Measurements from ENCODE around the gene BHLHE23. TPM values are rescaled to one million over a fixed set of nuclear protein-coding genes. Genes with fewer than 3 reads are reported as not detected.
"Not testable (repeated sequence)": the region's sequence is repeated elsewhere in the genome, so short reads cannot be mapped to it uniquely, and the experiment has no call there.

Gene BHLHE23
- total RNA-seq, 1 donor from 2014 or later: not detected

- no peak overlapping the region for H3K4me3 Mint-ChIP-seq
- peaks cover 7% of the 10 kb centered on the region for H3K27me3 Mint-ChIP-seq (ENCODE audit: insufficient read depth)
- peaks cover 7% of the 10 kb centered on the region for H3K4me1 Mint-ChIP-seq (ENCODE audit: low read depth)
- no peak overlapping the region for H3K27ac Mint-ChIP-seq
- DNase-seq (ENCODE audit: low spot score): no peak
- intact Hi-C loops (cut with micrococcal nuclease): no loop called here
- no peaks in the 10 kb centered on the region for H3K36me3 Mint-ChIP-seq (ENCODE audit: low read depth)
- H3K9me3 Mint-ChIP-seq: no peaks in the 10 kb centered on the region
Observed at GRCh38 chr20:63035603-63036185, 28.9 kb upstream of the BHLHE23 start.

- H3K4me1 Mint-ChIP-seq (ENCODE audit: low read depth); H3K9me3 Mint-ChIP-seq; DNase-seq (ENCODE audit: low spot score); H3K36me3 Mint-ChIP-seq (ENCODE audit: low read depth); intact Hi-C loops (cut with micrococcal nuclease); H3K27ac Mint-ChIP-seq; H3K27me3 Mint-ChIP-seq (ENCODE audit: insufficient read depth); H3K4me3 Mint-ChIP-seq: not testable (repeated sequence)
Observed at GRCh38 chr20:63034710-63035602, 28.2 kb upstream of the BHLHE23 start.

GRCh38 chr20:63033794-63034709 is 27.3 kb upstream of the BHLHE23 start:
- intact Hi-C loops (cut with micrococcal nuclease): no loop called here

GRCh38 chr20:63032861-63033793 is 26.4 kb upstream of the BHLHE23 start:
- Mint-ChIP-seq H3K4me1 (ENCODE audit: low read depth) (peaks cover 7% of the 10 kb centered on the region), H3K27me3 (ENCODE audit: insufficient read depth) (peaks cover 7% of the 10 kb centered on the region), H3K4me3 (peak overlapping the region; percentile 55), H3K36me3 (ENCODE audit: low read depth) (no peaks in the 10 kb centered on the region), H3K27ac (no peak overlapping the region), H3K9me3 (no peaks in the 10 kb centered on the region)
- intact Hi-C loops (cut with micrococcal nuclease): no loop called here
- no peak for DNase-seq (ENCODE audit: low spot score)

More at GRCh38 chr20:63033794-63034709, 27.3 kb upstream of the BHLHE23 start:
- H3K4me3 Mint-ChIP-seq: no peak overlapping the region
- DNase-seq (ENCODE audit: low spot score): no peak
- H3K4me1 Mint-ChIP-seq (ENCODE audit: low read depth): peaks cover 7% of the 10 kb centered on the region
- peaks cover 7% of the 10 kb centered on the region for H3K27me3 Mint-ChIP-seq (ENCODE audit: insufficient read depth)
- no peak overlapping the region for H3K27ac Mint-ChIP-seq
- H3K36me3 Mint-ChIP-seq (ENCODE audit: low read depth): no peaks in the 10 kb centered on the region
- no peaks in the 10 kb centered on the region for H3K9me3 Mint-ChIP-seq

GRCh38 chr20:63032026-63032800 is 25.4 kb upstream of the BHLHE23 start:
- Mint-ChIP-seq H3K4me1 (ENCODE audit: low read depth) (peaks cover 7% of the 10 kb centered on the region), H3K27me3 (ENCODE audit: insufficient read depth) (peaks cover 12% of the 10 kb centered on the region), H3K4me3 (no peak overlapping the region), H3K27ac (no peak overlapping the region), H3K9me3 (no peaks in the 10 kb centered on the region), H3K36me3 (ENCODE audit: low read depth) (no peaks in the 10 kb centered on the region)
- no peak for DNase-seq (ENCODE audit: low spot score)
- intact Hi-C loops (cut with micrococcal nuclease): no loop called here

DNA sequence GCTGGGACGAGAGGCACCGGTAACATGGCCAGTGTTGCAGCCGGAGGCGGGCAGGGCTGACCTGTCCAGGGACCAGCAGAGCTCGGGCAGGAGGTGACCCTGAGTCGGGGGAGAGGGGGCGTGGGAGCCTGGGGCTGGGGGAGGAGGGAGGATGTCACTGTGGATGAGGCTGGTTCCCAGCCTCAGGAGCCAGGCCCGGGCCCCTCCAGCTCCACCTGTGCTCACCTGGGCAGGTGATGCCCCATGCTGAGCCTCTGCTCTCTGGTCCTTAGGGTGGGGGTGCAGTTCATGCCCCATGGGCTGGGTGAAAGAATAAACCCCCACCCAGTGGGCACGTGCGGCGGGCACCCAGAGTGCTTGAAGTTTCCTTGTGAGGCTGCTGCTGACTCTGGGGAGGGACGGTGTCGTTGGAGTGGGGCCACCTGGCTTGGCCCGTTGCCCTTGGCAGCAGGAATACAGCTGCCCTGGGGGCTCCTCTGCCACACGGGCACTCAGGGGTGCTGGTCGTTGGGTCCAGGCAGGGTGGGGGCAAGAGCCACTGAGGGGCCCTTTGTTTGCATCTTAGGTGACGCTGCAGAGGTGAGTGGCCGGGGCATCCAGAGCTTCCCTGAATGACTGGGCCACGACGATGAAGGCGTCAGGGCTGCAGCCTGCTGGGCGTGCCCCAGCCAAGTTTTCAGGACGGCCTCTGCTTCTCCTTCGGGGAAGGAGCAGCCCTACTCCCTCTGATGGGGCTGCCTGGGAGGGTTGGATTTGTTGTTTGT is 24.7 kb upstream of the BHLHE23 start:
- intact Hi-C loops (cut with micrococcal nuclease): no loop called here
- no peak overlapping the region for H3K4me3 Mint-ChIP-seq
- DNase-seq (ENCODE audit: low spot score): no peak
- peaks cover 9% of the 10 kb centered on the region for H3K27me3 Mint-ChIP-seq (ENCODE audit: insufficient read depth)
- no peaks in the 10 kb centered on the region for H3K36me3 Mint-ChIP-seq (ENCODE audit: low read depth)
- no peak overlapping the region for H3K27ac Mint-ChIP-seq
- peaks cover 7% of the 10 kb centered on the region for H3K4me1 Mint-ChIP-seq (ENCODE audit: low read depth)
- no peaks in the 10 kb centered on the region for H3K9me3 Mint-ChIP-seq

DNA sequence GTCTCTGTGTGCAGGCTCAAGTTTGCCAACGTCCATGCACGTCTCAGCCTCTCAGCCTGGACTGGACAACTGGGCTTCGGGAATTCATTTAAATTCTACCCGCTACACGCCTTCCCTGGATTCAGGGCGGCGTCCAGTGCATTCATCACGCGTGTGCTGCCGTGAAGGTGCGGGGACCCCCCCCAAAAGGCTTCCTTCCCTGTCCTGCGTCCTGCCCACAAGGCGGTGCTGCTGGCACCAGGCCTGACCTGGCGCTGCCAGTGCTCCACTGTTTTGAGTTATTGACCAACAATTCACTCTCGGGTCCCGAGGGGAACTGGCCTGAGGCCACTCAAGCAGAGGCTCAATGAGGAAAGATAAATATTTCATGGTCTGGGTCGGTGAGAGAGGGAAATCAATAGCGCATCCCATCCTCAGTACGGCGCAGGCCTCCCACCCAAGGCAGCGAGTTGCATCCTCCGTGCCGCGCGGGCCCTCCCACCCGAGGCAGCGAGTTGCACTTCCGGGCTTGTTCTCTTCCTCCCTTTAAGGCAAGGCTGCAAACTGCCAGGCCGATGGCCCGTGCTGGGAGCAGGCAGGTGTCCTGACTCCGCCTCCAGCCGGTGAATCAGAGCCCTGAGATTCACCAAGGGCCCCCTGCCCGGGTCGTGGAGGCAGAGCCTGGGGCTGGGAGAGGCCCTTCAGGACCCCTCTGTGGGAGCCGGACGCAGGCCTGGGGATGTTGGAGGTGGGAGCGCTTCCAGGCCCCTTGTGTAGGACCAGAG is 22.8 kb upstream of the BHLHE23 start:
- no peak overlapping the region for H3K4me3 Mint-ChIP-seq
- H3K9me3 Mint-ChIP-seq: no peaks in the 10 kb centered on the region
- peaks cover 7% of the 10 kb centered on the region for H3K4me1 Mint-ChIP-seq (ENCODE audit: low read depth)
- H3K27ac Mint-ChIP-seq: no peak overlapping the region
- H3K27me3 Mint-ChIP-seq (ENCODE audit: insufficient read depth): peaks cover 7% of the 10 kb centered on the region
- intact Hi-C loops (cut with micrococcal nuclease): no loop called here
- no peak for DNase-seq (ENCODE audit: low spot score)
- no peaks in the 10 kb centered on the region for H3K36me3 Mint-ChIP-seq (ENCODE audit: low read depth)

DNA sequence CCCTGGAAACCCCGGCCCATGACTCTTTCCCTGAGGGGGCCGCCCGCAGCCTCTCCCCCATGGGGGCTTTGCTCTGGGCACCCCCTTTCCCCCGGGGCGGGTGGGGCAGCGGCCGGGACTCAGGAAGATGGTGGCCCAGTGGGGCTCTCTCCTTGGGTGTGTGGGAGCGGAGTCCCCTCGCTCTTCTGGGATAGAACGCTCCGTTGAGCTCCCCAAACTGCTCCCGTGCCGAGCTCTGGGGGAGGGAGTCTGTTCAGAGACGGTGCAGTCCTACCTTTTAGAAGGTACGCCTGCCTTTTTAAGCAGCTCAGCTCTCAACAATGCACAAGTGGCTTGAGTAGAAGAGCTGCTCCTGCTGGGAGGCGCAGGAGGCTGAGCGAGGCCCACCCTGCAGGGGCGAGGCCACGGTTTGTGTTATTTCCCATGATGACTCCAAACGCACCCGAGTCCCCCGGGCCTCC is 21.7 kb upstream of the BHLHE23 start:
- intact Hi-C loops (cut with micrococcal nuclease): no loop called here
- Mint-ChIP-seq H3K36me3 (ENCODE audit: low read depth) (no peaks in the 10 kb centered on the region), H3K4me3 (no peak overlapping the region), H3K27ac (no peak overlapping the region), H3K9me3 (no peaks in the 10 kb centered on the region), H3K4me1 (ENCODE audit: low read depth) (peaks cover 7% of the 10 kb centered on the region), H3K27me3 (ENCODE audit: insufficient read depth) (peaks cover 5% of the 10 kb centered on the region)
- DNase-seq (ENCODE audit: low spot score): no peak

DNA sequence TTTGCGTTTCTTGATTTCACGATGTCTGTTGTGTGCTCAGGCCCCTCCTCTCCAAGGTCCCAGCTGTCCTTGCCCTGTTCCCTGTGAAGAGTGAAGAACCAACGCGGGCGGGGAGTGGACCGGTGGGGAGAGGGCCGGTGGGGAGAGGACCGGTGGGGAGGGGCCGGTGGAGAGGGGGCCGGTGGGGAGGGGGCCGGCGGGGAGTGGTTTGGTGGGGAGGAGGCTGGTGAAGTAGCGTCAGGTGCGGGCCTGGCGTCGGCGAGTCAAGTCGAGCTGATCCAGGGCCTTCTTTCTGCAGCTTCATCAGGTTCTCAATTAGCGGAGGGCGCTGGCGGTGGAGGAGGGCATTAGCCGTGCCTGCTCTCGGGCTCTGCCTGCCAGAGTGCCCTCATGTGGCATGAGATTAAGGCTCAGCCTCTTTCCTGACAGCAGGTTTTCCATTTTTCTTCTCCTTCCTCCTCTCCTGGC is 21.2 kb upstream of the BHLHE23 start:
- Mint-ChIP-seq H3K27ac (no peak overlapping the region), H3K9me3 (no peaks in the 10 kb centered on the region), H3K4me1 (ENCODE audit: low read depth) (peaks cover 5% of the 10 kb centered on the region), H3K36me3 (ENCODE audit: low read depth) (no peaks in the 10 kb centered on the region), H3K4me3 (no peak overlapping the region), H3K27me3 (ENCODE audit: insufficient read depth) (peaks cover 5% of the 10 kb centered on the region)
- intact Hi-C loops (cut with micrococcal nuclease): no loop called here
- DNase-seq (ENCODE audit: low spot score): no peak

DNA sequence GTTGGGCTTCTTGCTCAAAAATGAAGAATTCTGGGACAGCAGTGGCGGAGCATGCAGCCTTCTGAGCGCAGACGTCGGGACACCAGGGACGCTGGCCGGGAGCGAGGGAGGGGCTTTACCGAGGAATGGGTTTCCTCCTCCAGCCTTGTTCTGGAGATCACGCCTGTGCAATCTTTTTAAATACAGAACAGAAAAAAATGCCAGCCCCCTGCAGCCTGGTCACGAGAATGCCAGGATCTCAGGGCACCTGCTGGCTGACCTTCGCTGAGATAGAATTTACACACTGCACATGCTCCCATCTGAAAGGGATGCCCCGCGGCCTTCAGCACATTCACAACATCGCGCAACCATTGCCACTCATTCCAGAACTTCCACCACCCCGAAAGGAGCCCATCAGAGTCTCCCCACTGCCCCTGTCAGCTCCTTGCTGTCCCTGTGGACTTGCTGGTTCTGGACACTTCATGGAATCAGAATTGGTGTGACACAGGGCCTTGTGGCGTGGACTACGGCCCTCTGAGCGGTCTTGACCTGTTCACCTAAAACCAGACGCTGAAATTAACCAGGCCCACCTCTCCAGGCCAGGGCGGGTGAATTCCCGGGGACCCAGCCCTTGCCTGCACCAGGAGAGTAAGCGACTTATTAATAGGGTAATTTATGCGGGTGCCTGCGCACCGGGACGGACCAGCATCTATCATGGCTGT is 20.6 kb upstream of the BHLHE23 start:
- intact Hi-C loops (cut with micrococcal nuclease): no loop called here
- peaks cover 5% of the 10 kb centered on the region for H3K27me3 Mint-ChIP-seq (ENCODE audit: insufficient read depth)
- DNase-seq (ENCODE audit: low spot score): no peak
- no peaks in the 10 kb centered on the region for H3K36me3 Mint-ChIP-seq (ENCODE audit: low read depth)
- no peaks in the 10 kb centered on the region for H3K4me1 Mint-ChIP-seq (ENCODE audit: low read depth)
- no peak overlapping the region for H3K4me3 Mint-ChIP-seq
- no peaks in the 10 kb centered on the region for H3K9me3 Mint-ChIP-seq
- H3K27ac Mint-ChIP-seq: no peak overlapping the region
